GM12878 (cell line): Measurements from ENCODE around the gene GHRH. TPM values are rescaled to one million over a fixed set of nuclear protein-coding genes. Genes with fewer than 3 reads are reported as not detected.

Source experiments
- BMI1 ChIP-seq: fragments of 450-650 bp; IDR thresholded peaks from 2 replicates; pipeline ENCODE4 v1.6.1; 2016; ENCODE audit warnings: mild to moderate bottlenecking, moderate library complexity, borderline replicate concordance
- CBX5 ChIP-seq: sonication (generic); IDR thresholded peaks from 2 replicates; pipeline ENCODE4 v1.6.1; 2016; ENCODE audit warnings: low read depth, moderate library complexity, mild to moderate bottlenecking, inconsistent platforms
- CUX1 ChIP-seq: IDR thresholded peaks from 2 replicates; pipeline ENCODE4 v1.6.1; 2012; ENCODE audit warnings: improper control_type of control experiment, low read depth, low read length; ENCODE audit not compliant: insufficient replicate concordance
- E2F4 ChIP-seq: IDR thresholded peaks from 2 replicates; pipeline ENCODE4 v1.6.1; 2012; ENCODE audit warnings: low read depth, low read length, improper control_type of control experiment
- EED ChIP-seq: sonication (generic); IDR thresholded peaks from 2 replicates; pipeline ENCODE4 v1.6.1; 2016; ENCODE audit warnings: antibody characterized with exemption, low read depth
- EGR1 ChIP-seq, 2 experiments: IDR thresholded peaks; 1 replicate in 1 of 2; 2 replicates in 1 of 2; pipeline ENCODE4 v1.6.1; 2011 to 2012; ENCODE audit warnings: low read depth in 2 of 2, low read length in 2 of 2, borderline replicate concordance in 1 of 2, mild to moderate bottlenecking in 1 of 2, moderate library complexity in 1 of 2
- IRF3 ChIP-seq: fragments of 450-650 bp; IDR thresholded peaks from 2 replicates; pipeline ENCODE4 v1.6.1; 2014; ENCODE audit warnings: mild to moderate bottlenecking
- MAX ChIP-seq: IDR thresholded peaks from 2 replicates; pipeline ENCODE4 v1.6.1; 2012; ENCODE audit warnings: low read depth, low read length, improper control_type of control experiment
- NFXL1 ChIP-seq: fragments of 450-650 bp; IDR thresholded peaks from 2 replicates; pipeline ENCODE4 v1.6.1; 2017; ENCODE audit warnings: antibody characterized with exemption, mild to moderate bottlenecking, borderline replicate concordance
- PKNOX1 ChIP-seq: fragments of 450-650 bp; IDR thresholded peaks from 2 replicates; pipeline ENCODE4 v1.6.1; 2016; ENCODE audit warnings: mild to moderate bottlenecking
- SIX5 ChIP-seq: IDR thresholded peaks from 2 replicates; pipeline ENCODE4 v1.6.1; 2011; ENCODE audit warnings: mild to moderate bottlenecking, low read depth, low read length, moderate library complexity; ENCODE audit not compliant: severe bottlenecking
- polyA plus RNA-seq, 11 experiments: library from polyadenylated mRNA; depleted of rRNA in 4 of 11; unstranded in 6 of 11; stranded (reverse) in 5 of 11; fragments of >200 nt; fragmentation: Nextera tagmentation in 4 of 11; fragmentation: Illumina TruSeq in 1 of 11; extraction: Ambion mirVana in 4 of 11; extraction: Trizol in 1 of 11; gene quantifications; 1 replicate in 1 of 11; 2 replicates in 10 of 11; pipeline versions ENCODE4 v1.2.1 to v1.2.3, GENCODE V29; 2011 to 2016; ENCODE audit warnings: inconsistent platforms in 2 of 11, missing spikeins in 2 of 11, low read depth in 1 of 11
- total RNA-seq, 4 experiments: library from RNA; depleted of rRNA in 3 of 4; stranded (reverse); fragments of >200 nt in 3 of 4; fragmentation: Illumina TruSeq in 1 of 4; extraction: Trizol in 1 of 4; gene quantifications; 2 replicates each; pipeline versions ENCODE4 v1.2.1 to v1.2.3, GENCODE V29; 2013 to 2021
- TF ChIP-seq, protein P1 (sequence below): fragments of 450-650 bp; IDR thresholded peaks from 2 replicates; pipeline ENCODE4 v1.6.1; 2017; ENCODE audit warnings: low read depth, mild to moderate bottlenecking, moderate library complexity
- TF ChIP-seq, protein P2 (sequence below): fragments of 450-650 bp; IDR thresholded peaks from 2 replicates; pipeline ENCODE4 v1.6.1; 2017; ENCODE audit warnings: borderline replicate concordance
- TF ChIP-seq, protein P3 (sequence below): IDR thresholded peaks from 2 replicates; pipeline ENCODE4 v1.6.1; 2012; ENCODE audit warnings: low read length, inconsistent platforms

GHRH gene
- total and polyA plus RNA-seq, 10 of the 15 experiments (the other 5 are each of a cell fraction or from before 2014, with no cell fraction given), result not detected

DNA sequence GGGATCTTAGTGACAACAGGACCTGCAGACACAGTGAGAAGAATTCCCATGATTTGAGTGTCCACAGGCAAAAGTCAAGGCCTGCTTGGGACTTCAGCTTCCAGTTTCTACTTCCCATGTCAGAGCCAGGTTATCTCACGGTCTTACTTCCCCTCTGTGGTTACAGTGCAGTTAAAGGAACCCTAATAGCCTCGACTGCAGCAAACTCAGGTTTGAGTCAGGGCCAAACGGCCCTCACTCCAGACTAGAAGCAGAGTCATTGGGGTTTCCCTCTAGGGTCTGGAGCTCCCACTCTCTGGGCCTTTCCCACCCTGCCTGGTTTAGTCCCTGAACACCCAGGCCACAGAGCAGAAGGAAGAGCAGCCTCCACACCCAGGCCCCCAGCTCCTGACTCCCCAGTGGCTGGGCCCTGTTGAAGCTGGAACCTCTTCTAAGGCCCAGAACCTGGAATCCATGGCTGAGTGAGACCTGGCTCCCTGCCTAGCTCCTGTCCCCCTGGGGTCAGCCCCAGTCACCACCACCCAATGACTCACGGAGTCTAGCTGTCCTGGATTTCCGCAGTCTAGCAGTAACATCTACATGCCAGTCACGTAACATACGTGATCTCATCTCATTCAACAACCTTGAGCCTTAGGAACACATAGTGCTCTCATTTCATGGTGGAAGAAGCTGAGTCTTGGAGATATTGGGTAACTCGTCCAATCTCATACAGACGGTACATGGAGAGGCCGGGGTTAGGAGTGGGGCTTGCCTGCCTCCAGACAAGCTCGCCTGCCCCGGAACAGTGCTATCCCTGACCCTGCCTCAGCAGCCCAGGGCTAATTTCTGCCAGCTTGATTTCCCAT is 9.2 kb upstream of the GHRH start (continued):
- TF ChIP-seq, protein P1, sequence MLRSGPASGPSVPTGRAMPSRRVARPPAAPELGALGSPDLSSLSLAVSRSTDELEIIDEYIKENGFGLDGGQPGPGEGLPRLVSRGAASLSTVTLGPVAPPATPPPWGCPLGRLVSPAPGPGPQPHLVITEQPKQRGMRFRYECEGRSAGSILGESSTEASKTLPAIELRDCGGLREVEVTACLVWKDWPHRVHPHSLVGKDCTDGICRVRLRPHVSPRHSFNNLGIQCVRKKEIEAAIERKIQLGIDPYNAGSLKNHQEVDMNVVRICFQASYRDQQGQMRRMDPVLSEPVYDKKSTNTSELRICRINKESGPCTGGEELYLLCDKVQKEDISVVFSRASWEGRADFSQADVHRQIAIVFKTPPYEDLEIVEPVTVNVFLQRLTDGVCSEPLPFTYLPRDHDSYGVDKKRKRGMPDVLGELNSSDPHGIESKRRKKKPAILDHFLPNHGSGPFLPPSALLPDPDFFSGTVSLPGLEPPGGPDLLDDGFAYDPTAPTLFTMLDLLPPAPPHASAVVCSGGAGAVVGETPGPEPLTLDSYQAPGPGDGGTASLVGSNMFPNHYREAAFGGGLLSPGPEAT, result peak; percentile 65
- no peak for TF ChIP-seq CBX5
- TF ChIP-seq, protein P2, sequence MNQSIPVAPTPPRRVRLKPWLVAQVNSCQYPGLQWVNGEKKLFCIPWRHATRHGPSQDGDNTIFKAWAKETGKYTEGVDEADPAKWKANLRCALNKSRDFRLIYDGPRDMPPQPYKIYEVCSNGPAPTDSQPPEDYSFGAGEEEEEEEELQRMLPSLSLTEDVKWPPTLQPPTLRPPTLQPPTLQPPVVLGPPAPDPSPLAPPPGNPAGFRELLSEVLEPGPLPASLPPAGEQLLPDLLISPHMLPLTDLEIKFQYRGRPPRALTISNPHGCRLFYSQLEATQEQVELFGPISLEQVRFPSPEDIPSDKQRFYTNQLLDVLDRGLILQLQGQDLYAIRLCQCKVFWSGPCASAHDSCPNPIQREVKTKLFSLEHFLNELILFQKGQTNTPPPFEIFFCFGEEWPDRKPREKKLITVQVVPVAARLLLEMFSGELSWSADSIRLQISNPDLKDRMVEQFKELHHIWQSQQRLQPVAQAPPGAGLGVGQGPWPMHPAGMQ, result no peak
- no peak for TF ChIP-seq E2F4
- TF ChIP-seq BMI1, result no peak
- TF ChIP-seq SIX5, result no peak
- TF ChIP-seq, protein P3, sequence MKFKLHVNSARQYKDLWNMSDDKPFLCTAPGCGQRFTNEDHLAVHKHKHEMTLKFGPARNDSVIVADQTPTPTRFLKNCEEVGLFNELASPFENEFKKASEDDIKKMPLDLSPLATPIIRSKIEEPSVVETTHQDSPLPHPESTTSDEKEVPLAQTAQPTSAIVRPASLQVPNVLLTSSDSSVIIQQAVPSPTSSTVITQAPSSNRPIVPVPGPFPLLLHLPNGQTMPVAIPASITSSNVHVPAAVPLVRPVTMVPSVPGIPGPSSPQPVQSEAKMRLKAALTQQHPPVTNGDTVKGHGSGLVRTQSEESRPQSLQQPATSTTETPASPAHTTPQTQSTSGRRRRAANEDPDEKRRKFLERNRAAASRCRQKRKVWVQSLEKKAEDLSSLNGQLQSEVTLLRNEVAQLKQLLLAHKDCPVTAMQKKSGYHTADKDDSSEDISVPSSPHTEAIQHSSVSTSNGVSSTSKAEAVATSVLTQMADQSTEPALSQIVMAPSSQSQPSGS, result no peak; the same call in 1 of the 2 replicates
- peak; percentile 98 for TF ChIP-seq EED
- peak in 1 of 2 experiments; percentile 52; a peak in 1 of 3 replicates for TF ChIP-seq EGR1 (IDR thresholded peaks at IDR 0.05; ENCODE audit: borderline replicate concordance in 1 of 2, low read depth in 2 of 2, low read length in 2 of 2)
- TF ChIP-seq NFXL1, result no peak
- peak; percentile 40 for TF ChIP-seq CUX1
- no peak for TF ChIP-seq IRF3
- no peak for TF ChIP-seq PKNOX1
- TF ChIP-seq MAX, result no peak
